SK-N-SH (cell line): ENCODE data around the gene STX1B.

ENCODE experiments used
- EZH2phosphoT487 ChIP-seq: fragments of 200-600 bp; sonication (generic); IDR thresholded peaks from 2 replicates; pipeline ENCODE4 v1.6.1; 2017; ENCODE audit warnings: low read depth, mixed run types, mild to moderate bottlenecking, antibody characterized with exemption, moderate library complexity, borderline replicate concordance
- RAD21 ChIP-seq: IDR thresholded peaks from 2 replicates; pipeline ENCODE4 v1.6.1; 2012; ENCODE audit warnings: mild to moderate bottlenecking, low read length
- YY1 ChIP-seq: IDR thresholded peaks from 2 replicates; pipeline ENCODE4 v1.4.0; 2012; ENCODE audit warnings: low read depth, mild to moderate bottlenecking

DNA sequence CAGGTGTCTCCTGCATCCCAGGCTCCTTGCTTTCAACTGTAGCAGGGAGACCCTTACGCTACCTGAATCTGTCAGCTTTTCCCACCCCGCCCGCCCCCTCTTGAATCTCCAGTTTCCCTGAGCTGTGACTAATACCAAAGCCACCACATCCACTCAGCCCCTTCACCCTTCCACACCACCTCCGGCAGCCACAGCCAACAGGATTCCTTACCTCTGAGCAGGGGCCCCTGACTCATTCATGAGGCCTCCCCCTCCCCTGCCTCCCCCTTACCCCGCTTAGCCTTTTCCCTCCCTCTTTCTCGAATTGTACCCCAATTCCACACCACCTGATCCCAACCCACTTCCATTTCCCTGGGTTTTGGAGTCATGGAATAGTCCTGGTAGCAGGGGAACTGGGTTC is 2.3 kb downstream of the STX1B start:
- TF ChIP-seq RAD21 (no peak), YY1 (no peak), EZH2phosphoT487 (no peak)
